ENCODE measurements around the gene LAMA4. TPM values are rescaled to one million over a fixed set of nuclear protein-coding genes. Genes with fewer than 3 reads are reported as not detected.

Gene LAMA4
- total RNA-seq, 1 experiment from 2014 or later, result 9.4 TPM

DNA sequence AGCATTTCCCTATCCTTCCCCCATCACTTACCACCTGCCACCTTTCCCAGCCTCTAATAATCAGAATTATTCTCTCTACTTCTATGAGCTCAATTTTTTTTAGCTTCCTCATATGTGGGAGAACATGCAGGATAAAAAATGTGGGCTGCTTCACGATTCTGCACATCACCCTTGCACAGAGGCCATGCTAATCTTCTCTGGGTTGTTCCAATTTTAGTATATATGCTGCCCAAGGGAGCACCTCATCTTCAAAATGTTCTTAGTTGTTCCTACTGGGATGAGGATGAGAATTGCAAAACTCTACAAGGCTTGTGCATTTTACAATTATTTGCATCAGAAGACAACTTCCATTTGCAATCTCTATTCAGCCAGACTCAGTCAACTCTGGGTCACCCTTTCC is 58.1 kb downstream of the LAMA4 start:
- DNase-seq (no peak), ATAC-seq (no peak)
- H3K4me3 ChIP-seq (ENCODE audit: low read length), result no peak overlapping the region
- no peaks in the 10 kb centered on the region for H3K9me2 ChIP-seq (replicated peaks; ENCODE audit: low read length)
- intact Hi-C loops (cut with micrococcal nuclease), result no loop called here
- H3K9ac ChIP-seq (ENCODE audit: low read length), result no peak overlapping the region
- H2AFZ ChIP-seq (ENCODE audit: low read length), result no peak overlapping the region
- H3K4me2 ChIP-seq (ENCODE audit: low read length), result no peak overlapping the region
- H3K36me3 ChIP-seq (ENCODE audit: low read depth, low read length), result no peaks in the 10 kb centered on the region
- POLR2A ChIA-PET (ENCODE audit: unreplicated experiment), result no interaction called here
- H3K27me3 ChIP-seq (ENCODE audit: low read length), result no peaks in the 10 kb centered on the region
- TF ChIP-seq, protein P1, sequence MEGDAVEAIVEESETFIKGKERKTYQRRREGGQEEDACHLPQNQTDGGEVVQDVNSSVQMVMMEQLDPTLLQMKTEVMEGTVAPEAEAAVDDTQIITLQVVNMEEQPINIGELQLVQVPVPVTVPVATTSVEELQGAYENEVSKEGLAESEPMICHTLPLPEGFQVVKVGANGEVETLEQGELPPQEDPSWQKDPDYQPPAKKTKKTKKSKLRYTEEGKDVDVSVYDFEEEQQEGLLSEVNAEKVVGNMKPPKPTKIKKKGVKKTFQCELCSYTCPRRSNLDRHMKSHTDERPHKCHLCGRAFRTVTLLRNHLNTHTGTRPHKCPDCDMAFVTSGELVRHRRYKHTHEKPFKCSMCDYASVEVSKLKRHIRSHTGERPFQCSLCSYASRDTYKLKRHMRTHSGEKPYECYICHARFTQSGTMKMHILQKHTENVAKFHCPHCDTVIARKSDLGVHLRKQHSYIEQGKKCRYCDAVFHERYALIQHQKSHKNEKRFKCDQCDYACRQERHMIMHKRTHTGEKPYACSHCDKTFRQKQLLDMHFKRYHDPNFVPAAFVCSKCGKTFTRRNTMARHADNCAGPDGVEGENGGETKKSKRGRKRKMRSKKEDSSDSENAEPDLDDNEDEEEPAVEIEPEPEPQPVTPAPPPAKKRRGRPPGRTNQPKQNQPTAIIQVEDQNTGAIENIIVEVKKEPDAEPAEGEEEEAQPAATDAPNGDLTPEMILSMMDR (conservative IDR thresholded peaks at IDR 0.05; ENCODE audit: low read depth, low read length), result no peak
- TF ChIP-seq EZH2 (IDR thresholded peaks at IDR 0.05; ENCODE audit: low read length, unreplicated experiment), result no peak
- no peak for TF ChIP-seq EZH2phosphoT487 (IDR thresholded peaks at IDR 0.05; ENCODE audit: borderline replicate concordance, low read length)
- H3K4me1 ChIP-seq (ENCODE audit: insufficient read depth, low read length), result peaks cover 4% of the 10 kb centered on the region
- no peaks in the 10 kb centered on the region for H4K20me1 ChIP-seq (ENCODE audit: low read length)
- H3K9me3 ChIP-seq (ENCODE audit: low read length), result no peaks in the 10 kb centered on the region
- H3F3A ChIP-seq (ENCODE audit: low read length, unreplicated experiment), result no peaks in the 10 kb centered on the region
- no TSS peak for BruUV-seq (replicated peaks)
- H3K27ac ChIP-seq (ENCODE audit: low read length), result no peak overlapping the region
- CTCF ChIA-PET, result no interaction called here
- H3K79me2 ChIP-seq (ENCODE audit: low read length), result no peaks in the 10 kb centered on the region

DNA sequence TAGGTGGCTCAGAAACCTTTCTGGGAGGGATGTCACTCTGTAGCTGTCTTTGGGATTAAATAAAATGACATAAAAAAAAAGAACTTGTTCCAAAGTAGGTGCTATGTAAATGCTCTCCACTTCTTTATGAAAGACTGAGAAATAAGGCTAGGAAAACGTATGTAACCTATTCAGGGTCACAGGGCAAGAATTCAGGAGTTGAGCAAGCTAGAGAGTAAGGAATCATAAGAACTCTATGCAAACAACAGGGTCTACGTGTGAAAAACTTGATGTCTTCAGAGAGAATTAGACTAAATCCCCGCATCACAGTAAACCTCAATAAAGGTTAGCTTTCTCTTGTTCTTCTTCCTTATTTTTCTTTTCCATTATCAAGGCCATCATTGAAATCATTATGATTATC is 59.2 kb downstream of the LAMA4 start:
- intact Hi-C loops (cut with micrococcal nuclease), result no loop called here
- no peak for ATAC-seq
- CTCF ChIA-PET, result no interaction called here

DNA sequence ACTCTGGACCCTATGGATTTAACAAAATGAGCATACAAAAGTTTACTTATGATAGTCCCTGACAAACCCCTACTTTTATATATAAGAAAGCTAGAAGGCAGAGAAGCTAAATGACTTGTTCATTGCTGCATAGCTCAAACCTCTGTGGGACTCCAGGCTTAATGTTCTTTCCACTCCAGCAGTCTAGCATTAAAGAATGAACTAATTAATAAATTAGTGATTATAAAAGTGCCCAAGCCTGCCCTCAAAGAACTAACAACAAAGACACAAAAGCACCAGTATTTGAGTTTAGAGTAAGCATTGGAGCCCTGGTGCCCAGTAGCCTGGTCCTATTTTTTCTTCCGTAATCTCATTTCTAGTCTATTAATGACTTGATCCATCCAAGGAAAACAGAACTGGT is 59.9 kb downstream of the LAMA4 start:
- Histone ChIP-seq H3K9me2 (replicated peaks; ENCODE audit: low read length) (no peaks in the 10 kb centered on the region), H3F3A (ENCODE audit: low read length, unreplicated experiment) (no peaks in the 10 kb centered on the region), H3K36me3 (ENCODE audit: low read depth, low read length) (no peaks in the 10 kb centered on the region), H3K4me1 (ENCODE audit: insufficient read depth, low read length) (no peaks in the 10 kb centered on the region), H3K27me3 (ENCODE audit: low read length) (no peaks in the 10 kb centered on the region), H2AFZ (ENCODE audit: low read length) (no peak overlapping the region), H4K20me1 (ENCODE audit: low read length) (no peaks in the 10 kb centered on the region), H3K79me2 (ENCODE audit: low read length) (no peaks in the 10 kb centered on the region), H3K4me2 (ENCODE audit: low read length) (no peak overlapping the region), H3K27ac (ENCODE audit: low read length) (no peak overlapping the region), H3K9ac (ENCODE audit: low read length) (no peak overlapping the region), H3K4me3 (ENCODE audit: low read length) (no peak overlapping the region), H3K9me3 (ENCODE audit: low read length) (no peaks in the 10 kb centered on the region)
- ChIA-PET CTCF (no interaction called here), POLR2A (ENCODE audit: unreplicated experiment) (no interaction called here)
- ATAC-seq (no peak), DNase-seq (no peak)
- intact Hi-C loops (cut with micrococcal nuclease), result no loop called here
- TF ChIP-seq, protein P1 (conservative IDR thresholded peaks at IDR 0.05; ENCODE audit: low read depth, low read length), result no peak
- TF ChIP-seq EZH2 (IDR thresholded peaks at IDR 0.05; ENCODE audit: low read length, unreplicated experiment), result no peak
- no peak for TF ChIP-seq EZH2phosphoT487 (IDR thresholded peaks at IDR 0.05; ENCODE audit: borderline replicate concordance, low read length)
- no TSS peak for BruUV-seq (replicated peaks)

More for the DNA sequence above, 59.2 kb downstream of the LAMA4 start:
- H3K4me2 ChIP-seq (ENCODE audit: low read length), result no peak overlapping the region
- H3K9me2 ChIP-seq (replicated peaks; ENCODE audit: low read length), result no peaks in the 10 kb centered on the region
- no peaks in the 10 kb centered on the region for H3K27me3 ChIP-seq (ENCODE audit: low read length)
- no peak overlapping the region for H3K9ac ChIP-seq (ENCODE audit: low read length)
- no peaks in the 10 kb centered on the region for H3K79me2 ChIP-seq (ENCODE audit: low read length)
- POLR2A ChIA-PET (ENCODE audit: unreplicated experiment), result no interaction called here
- no TSS peak for BruUV-seq (replicated peaks)
- TF ChIP-seq EZH2 (IDR thresholded peaks at IDR 0.05; ENCODE audit: low read length, unreplicated experiment) (no peak), EZH2phosphoT487 (IDR thresholded peaks at IDR 0.05; ENCODE audit: borderline replicate concordance, low read length) (no peak)
- H4K20me1 ChIP-seq (ENCODE audit: low read length), result no peaks in the 10 kb centered on the region
- H3K4me3 ChIP-seq (ENCODE audit: low read length), result no peak overlapping the region
- H3K9me3 ChIP-seq (ENCODE audit: low read length), result no peaks in the 10 kb centered on the region
- H3K4me1 ChIP-seq (ENCODE audit: insufficient read depth, low read length), result no peaks in the 10 kb centered on the region
- no peaks in the 10 kb centered on the region for H3F3A ChIP-seq (ENCODE audit: low read length, unreplicated experiment)
- DNase-seq, result no peak
- no peak overlapping the region for H2AFZ ChIP-seq (ENCODE audit: low read length)
- no peaks in the 10 kb centered on the region for H3K36me3 ChIP-seq (ENCODE audit: low read depth, low read length)
- no peak overlapping the region for H3K27ac ChIP-seq (ENCODE audit: low read length)
